HepG2 (cell line): ENCODE data around the gene CYP2A7. TPM values are rescaled to one million over a fixed set of nuclear protein-coding genes. Genes with fewer than 3 reads are reported as not detected.

Source experiments
- ARNTL ChIP-seq: sonication (generic); formaldehyde crosslinking; IDR thresholded peaks from 2 replicates; pipeline ENCODE4 v1.4.0; 2020; ENCODE audit warnings: mild to moderate bottlenecking, missing genetic modification reagents
- ATF2 ChIP-seq: sonication (generic); formaldehyde crosslinking; IDR thresholded peaks from 2 replicates; pipeline ENCODE4 v1.4.0; 2020; ENCODE audit warnings: missing genetic modification reagents
- CTCF ChIP-seq: sonication (generic); formaldehyde crosslinking; IDR thresholded peaks from 2 replicates; pipeline ENCODE4 v1.5.0; 2020; ENCODE audit warnings: mild to moderate bottlenecking, missing genetic modification reagents, moderate library complexity
- FOXA1 ChIP-seq, 2 experiments: fragments of 450-650 bp in 1 of 2; sonication (generic) in 1 of 2; formaldehyde crosslinking in 1 of 2; IDR thresholded peaks; 2 replicates each; pipeline versions ENCODE4 v1.4.0 to v1.6.1; 2016 to 2020; ENCODE audit warnings: missing genetic modification reagents in 1 of 2
- IKZF5 ChIP-seq: IDR thresholded peaks from 2 replicates; pipeline ENCODE4 v1.6.1; 2018; ENCODE audit warnings: missing genetic modification reagents, mild to moderate bottlenecking, missing compliant biosample characterization
- IRF2 ChIP-seq: IDR thresholded peaks from 2 replicates; pipeline ENCODE4 v1.6.1; 2018; ENCODE audit warnings: missing genetic modification reagents, missing compliant biosample characterization
- KDM2A ChIP-seq: sonication (generic); formaldehyde crosslinking; IDR thresholded peaks from 2 replicates; pipeline ENCODE4 v1.4.0; 2020; ENCODE audit warnings: low read depth, missing genetic modification reagents, borderline replicate concordance
- KLF12 ChIP-seq: sonication (generic); formaldehyde crosslinking; IDR thresholded peaks from 2 replicates; pipeline ENCODE4 v1.4.0; 2020; ENCODE audit warnings: missing genetic modification reagents, borderline replicate concordance
- RAD51 ChIP-seq: fragments of 450-650 bp; IDR thresholded peaks from 2 replicates; pipeline ENCODE4 v1.6.1; 2016; ENCODE audit warnings: borderline replicate concordance
- SETDB1 ChIP-seq: sonication (generic); formaldehyde crosslinking; IDR thresholded peaks from 2 replicates; pipeline ENCODE4 v1.5.1; 2020; ENCODE audit warnings: missing genetic modification reagents, mild to moderate bottlenecking, borderline replicate concordance
- SIN3B ChIP-seq: fragments of 150-350 bp; IDR thresholded peaks from 2 replicates; pipeline ENCODE4 v1.6.1; 2014; ENCODE audit warnings: low read length
- THAP8 ChIP-seq: sonication (generic); formaldehyde crosslinking; IDR thresholded peaks from 2 replicates; pipeline ENCODE4 v1.5.1; 2020; ENCODE audit warnings: missing genetic modification reagents, mild to moderate bottlenecking, borderline replicate concordance
- TOPORS ChIP-seq: sonication (generic); formaldehyde crosslinking; IDR thresholded peaks from 2 replicates; pipeline ENCODE4 v1.8.0; 2023; ENCODE audit warnings: mild to moderate bottlenecking, missing genetic modification reagents
- ZBTB25 ChIP-seq: IDR thresholded peaks from 2 replicates; pipeline ENCODE4 v1.6.1; 2018; ENCODE audit warnings: missing genetic modification reagents
- ZBTB7A ChIP-seq: sonication (generic); formaldehyde crosslinking; IDR thresholded peaks from 2 replicates; pipeline ENCODE4 v1.8.0; 2022; ENCODE audit warnings: mild to moderate bottlenecking, missing genetic modification reagents
- ZHX1 ChIP-seq: sonication (generic); formaldehyde crosslinking; IDR thresholded peaks from 2 replicates; pipeline ENCODE4 v1.8.1; 2022; ENCODE audit warnings: low read depth, mild to moderate bottlenecking, missing genetic modification reagents
- ZNF274 ChIP-seq: sonication (generic); formaldehyde crosslinking; IDR thresholded peaks from 2 replicates; pipeline ENCODE4 v1.5.1; 2020; ENCODE audit warnings: mild to moderate bottlenecking, missing genetic modification reagents
- ZNF777 ChIP-seq: sonication (generic); formaldehyde crosslinking; IDR thresholded peaks from 2 replicates; pipeline ENCODE4 v1.4.0; 2020; ENCODE audit warnings: missing genetic modification reagents
- ZSCAN31 ChIP-seq: sonication (generic); formaldehyde crosslinking; IDR thresholded peaks from 2 replicates; pipeline ENCODE4 v1.5.0; 2020; ENCODE audit warnings: low read depth, mild to moderate bottlenecking, missing genetic modification reagents
- polyA plus RNA-seq, 8 experiments: library from polyadenylated mRNA; depleted of rRNA in 3 of 8; stranded (reverse) in 7 of 8; unstranded in 1 of 8; fragments of >200 nt; fragmentation: Illumina TruSeq in 4 of 8; extraction: Trizol in 4 of 8; gene quantifications; 2 replicates each; pipeline versions ENCODE4 v1.2.1 to v1.2.3, GENCODE V29; 2011 to 2016; ENCODE audit warnings: low read depth in 4 of 8, missing spikeins in 1 of 8, mixed read lengths in 1 of 8; ENCODE audit not compliant: insufficient read depth in 1 of 8
- total RNA-seq, 5 experiments: library from RNA; depleted of rRNA; stranded (reverse); fragments of >200 nt; fragmentation: Illumina TruSeq; extraction: Trizol; gene quantifications; 2 replicates each; pipeline ENCODE4 v1.2.3, GENCODE V29; 2016; ENCODE audit warnings: low read depth in 1 of 5

CYP2A7 gene
- total and polyA plus RNA-seq, 2 of the 13 experiments (the other 11 are each of a cell fraction or from before 2014, with no cell fraction given), result not detected

- TF ChIP-seq ZHX1 (CRISPR knock-in tag), result peak; percentile 75; the same call in 1 of the 2 replicates
- no peak for TF ChIP-seq SETDB1
- TF ChIP-seq TOPORS, result no peak
- TF ChIP-seq KLF12 (CRISPR knock-in tag), result no peak
- no peak for TF ChIP-seq RAD51
- no peak for TF ChIP-seq CTCF (CRISPR knock-in tag)
- TF ChIP-seq ZNF777, result no peak
- TF ChIP-seq THAP8 (CRISPR knock-in tag), result no peak
- no peak for TF ChIP-seq ZSCAN31 (CRISPR knock-in tag)
- peak; percentile 68; the same call in 1 of the 2 replicates for TF ChIP-seq ZBTB25 (CRISPR knock-in tag)
- no peak for TF ChIP-seq ZNF274 (CRISPR knock-in tag)
- TF ChIP-seq FOXA1 (IDR thresholded peaks at IDR 0.05), result peak; percentile 82
- TF ChIP-seq FOXA1 (CRISPR knock-in tag; IDR thresholded peaks at IDR 0.05), result peak; percentile 95
- peak; percentile 87 for TF ChIP-seq ARNTL
- TF ChIP-seq KDM2A (CRISPR knock-in tag), result 0 out of 2 replicates have a peak, but pooled peaks have one; percentile 26
- peak; percentile 92 for TF ChIP-seq IKZF5
- TF ChIP-seq ATF2 (CRISPR knock-in tag), result no peak; the same call in 1 of the 2 replicates
- TF ChIP-seq SIN3B, result no peak
- no peak for TF ChIP-seq IRF2 (CRISPR knock-in tag)
- peak; percentile 19; the same call in 1 of the 2 replicates for TF ChIP-seq ZBTB7A (CRISPR knock-in tag)
Observed at GRCh38 chr19:40921005-40921897, 39.2 kb upstream of the CYP2A7 start (continued).
